ENCODE data around the gene ADAMTS8. TPM values are rescaled to one million over a fixed set of nuclear protein-coding genes. Genes with fewer than 3 reads are reported as not detected.

The ADAMTS8 gene
- total RNA-seq, 1 experiment from 2014 or later = not detected

DNA sequence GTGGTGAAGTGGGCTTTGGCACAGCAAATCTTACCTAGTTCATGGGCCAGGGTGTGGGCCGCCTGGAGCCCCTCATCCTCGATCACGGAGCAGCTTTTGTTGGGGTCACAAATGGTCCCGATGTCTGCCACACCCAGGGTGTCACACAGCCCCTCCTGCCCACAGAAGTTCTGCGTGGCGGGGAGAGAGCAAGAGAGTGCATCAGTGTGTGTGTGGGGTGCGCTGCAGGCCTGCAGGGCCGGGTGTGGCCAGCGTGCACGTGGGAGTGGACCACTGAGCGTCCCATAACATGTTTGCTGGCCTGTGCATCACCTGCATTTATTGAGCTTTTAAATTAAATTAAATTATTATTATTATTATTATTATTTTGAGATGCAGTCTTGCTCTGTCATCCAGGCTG lies 11.5 kb downstream of the ADAMTS8 start:
- H3K36me3 ChIP-seq (ENCODE audit: low read depth, low read length) = no peaks in the 10 kb centered on the region
- no peak for ATAC-seq
- TF ChIP-seq EZH2phosphoT487 (IDR thresholded peaks at IDR 0.05; ENCODE audit: borderline replicate concordance, low read length) = no peak
- TF ChIP-seq EZH2 (IDR thresholded peaks at IDR 0.05; ENCODE audit: low read length, unreplicated experiment) = no peak
- no peak for TF ChIP-seq CTCF (conservative IDR thresholded peaks at IDR 0.05; ENCODE audit: low read depth, low read length)
- no peak overlapping the region for H3K27ac ChIP-seq (ENCODE audit: low read length)
- no peak overlapping the region for H2AFZ ChIP-seq (ENCODE audit: low read length)
- H3K79me2 ChIP-seq (ENCODE audit: low read length) = no peaks in the 10 kb centered on the region
- no peak for DNase-seq
- H3K9ac ChIP-seq (ENCODE audit: low read length) = no peak overlapping the region
- no peaks in the 10 kb centered on the region for H4K20me1 ChIP-seq (ENCODE audit: low read length)
- no TSS peak for BruUV-seq (replicated peaks)
- ChIA-PET POLR2A (ENCODE audit: unreplicated experiment) (no interaction called here), CTCF (no interaction called here)
- no peaks in the 10 kb centered on the region for H3K9me3 ChIP-seq (ENCODE audit: low read length)
- no peak overlapping the region for H3K4me2 ChIP-seq (ENCODE audit: low read length)
- H3K9me2 ChIP-seq (replicated peaks; ENCODE audit: low read length) = no peaks in the 10 kb centered on the region
- no peaks in the 10 kb centered on the region for H3F3A ChIP-seq (ENCODE audit: low read length, unreplicated experiment)
- H3K4me3 ChIP-seq (ENCODE audit: low read length) = no peak overlapping the region
- H3K27me3 ChIP-seq (ENCODE audit: low read length) = peaks cover 9% of the 10 kb centered on the region
- peaks cover 16% of the 10 kb centered on the region for H3K4me1 ChIP-seq (ENCODE audit: insufficient read depth, low read length)
- intact Hi-C loops (cut with micrococcal nuclease) = no loop called here

- H2AFZ ChIP-seq (ENCODE audit: low read length) = no peak overlapping the region
- BruUV-seq (replicated peaks) = no TSS peak
- CTCF ChIA-PET = no interaction called here
Observed at GRCh38 chr11:130416530-130416882, 11.9 kb downstream of the ADAMTS8 start.

More at GRCh38 chr11:130416530-130416882, 11.9 kb downstream of the ADAMTS8 start:
- Histone ChIP-seq H3F3A (ENCODE audit: low read length, unreplicated experiment) (no peaks in the 10 kb centered on the region), H3K4me3 (ENCODE audit: low read length) (no peak overlapping the region), H4K20me1 (ENCODE audit: low read length) (no peaks in the 10 kb centered on the region), H3K4me1 (ENCODE audit: insufficient read depth, low read length) (peaks cover 16% of the 10 kb centered on the region), H3K9ac (ENCODE audit: low read length) (no peak overlapping the region), H3K27me3 (ENCODE audit: low read length) (peaks cover 6% of the 10 kb centered on the region), H3K9me3 (ENCODE audit: low read length) (no peaks in the 10 kb centered on the region), H3K27ac (ENCODE audit: low read length) (no peak overlapping the region), H3K9me2 (replicated peaks; ENCODE audit: low read length) (no peaks in the 10 kb centered on the region), H3K36me3 (ENCODE audit: low read depth, low read length) (no peaks in the 10 kb centered on the region), H3K79me2 (ENCODE audit: low read length) (no peaks in the 10 kb centered on the region), H3K4me2 (ENCODE audit: low read length) (no peak overlapping the region)
- TF ChIP-seq CTCF (conservative IDR thresholded peaks at IDR 0.05; ENCODE audit: low read depth, low read length) = no peak
- TF ChIP-seq EZH2phosphoT487 (IDR thresholded peaks at IDR 0.05; ENCODE audit: borderline replicate concordance, low read length) = no peak
- TF ChIP-seq EZH2 (IDR thresholded peaks at IDR 0.05; ENCODE audit: low read length, unreplicated experiment) = no peak
- POLR2A ChIA-PET (ENCODE audit: unreplicated experiment) = no interaction called here
- DNase-seq (no peak), ATAC-seq (no peak)
- intact Hi-C loops (cut with micrococcal nuclease) = no loop called here

Data from PC-3 (cell line).